ENCODE results near the gene SLC25A34.

SLC25A34 gene

DNA sequence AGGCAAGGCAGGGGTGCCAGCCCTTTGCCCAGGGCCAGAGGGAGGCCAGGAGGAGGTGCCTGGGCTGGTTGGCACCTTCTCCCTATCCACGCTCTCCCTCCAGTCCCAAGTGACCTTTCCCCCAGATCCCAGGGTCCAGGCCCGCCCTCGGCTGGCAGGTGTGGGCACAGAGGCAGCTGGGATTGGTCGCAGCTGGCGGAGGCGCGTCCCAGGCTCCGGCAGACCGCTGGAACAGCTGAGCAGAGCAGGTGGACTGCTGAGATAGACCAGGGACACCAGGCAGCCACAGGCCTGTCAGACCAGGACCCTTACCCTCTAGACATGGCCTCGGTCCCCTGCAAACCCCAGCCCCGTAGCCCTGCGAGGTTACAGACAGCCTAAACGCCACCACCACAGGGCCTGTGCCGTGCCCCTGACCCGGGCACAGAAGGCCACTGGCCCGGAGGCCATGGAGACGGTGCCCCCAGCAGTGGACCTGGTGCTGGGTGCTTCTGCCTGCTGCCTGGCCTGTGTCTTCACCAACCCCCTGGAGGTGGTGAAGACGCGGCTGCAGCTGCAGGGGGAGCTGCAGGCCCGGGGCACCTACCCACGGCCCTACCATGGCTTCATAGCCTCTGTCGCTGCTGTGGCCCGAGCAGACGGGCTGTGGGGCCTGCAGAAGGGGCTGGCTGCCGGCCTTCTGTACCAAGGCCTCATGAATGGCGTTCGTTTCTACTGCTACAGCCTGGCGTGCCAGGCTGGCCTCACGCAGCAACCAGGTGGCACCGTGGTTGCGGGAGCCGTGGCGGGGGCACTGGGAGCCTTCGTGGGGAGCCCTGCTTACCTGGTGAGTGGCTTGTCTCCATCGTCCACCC lies at the start of gene SLC25A34:
Gene SLC25A34 (plus strand): TSS at position 221 of the 854 bp plus-strand sequence. CDS start 228 bp downstream, at position 449.
- no peak for TF ChIP-seq CTCF (conservative IDR thresholded peaks at IDR 0.05; ENCODE audit: control insufficient read depth, insufficient read depth, low read depth, low read length)
- no peak for DNase-seq (ENCODE audit: low read depth)
- H3K4me3 ChIP-seq (ENCODE audit: control insufficient read depth, low read depth, low read length), result no peak within 1 kb of the TSS

DNA sequence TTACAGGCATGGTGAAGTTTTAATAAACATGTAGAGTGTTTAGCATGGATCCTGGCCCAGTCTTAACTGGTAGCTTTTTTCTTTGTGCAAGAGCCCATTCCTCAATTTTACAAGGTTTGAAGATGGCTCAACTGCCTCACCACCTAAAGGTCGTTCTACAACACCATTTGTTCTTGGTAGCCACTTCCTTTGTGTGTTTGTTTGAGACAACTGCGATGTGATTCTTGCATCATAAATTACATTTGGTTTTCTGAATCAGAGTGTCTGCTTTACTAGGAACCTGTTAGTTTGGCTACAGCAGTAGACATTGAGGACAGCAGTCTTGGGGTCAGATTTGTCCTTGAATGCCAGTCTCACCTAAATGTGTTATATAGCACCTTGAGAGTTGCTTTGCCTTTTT lies 48.6 kb upstream of the SLC25A34 start:
- DNase-seq (ENCODE audit: low read depth), result no peak
- TF ChIP-seq CTCF (conservative IDR thresholded peaks at IDR 0.05; ENCODE audit: control insufficient read depth, insufficient read depth, low read depth, low read length), result no peak
- H3K4me3 ChIP-seq (ENCODE audit: control insufficient read depth, low read depth, low read length), result no peak overlapping the region

- no peak for TF ChIP-seq CTCF (conservative IDR thresholded peaks at IDR 0.05; ENCODE audit: control insufficient read depth, insufficient read depth, low read depth, low read length)
- H3K4me3 ChIP-seq (ENCODE audit: control insufficient read depth, low read depth, low read length), result no peak overlapping the region
- DNase-seq (ENCODE audit: low read depth), result no peak
These were observed 45.7 kb upstream of the SLC25A34 start for GRCh38 chr1:15690317-15690716.

- peak; percentile 53 for DNase-seq (ENCODE audit: low read depth)
- H3K4me3 ChIP-seq (ENCODE audit: control insufficient read depth, low read depth, low read length), result no peak overlapping the region
- no peak for TF ChIP-seq CTCF (conservative IDR thresholded peaks at IDR 0.05; ENCODE audit: control insufficient read depth, insufficient read depth, low read depth, low read length)
These were observed 44.5 kb upstream of the SLC25A34 start for GRCh38 chr1:15691434-15692032.

DNA sequence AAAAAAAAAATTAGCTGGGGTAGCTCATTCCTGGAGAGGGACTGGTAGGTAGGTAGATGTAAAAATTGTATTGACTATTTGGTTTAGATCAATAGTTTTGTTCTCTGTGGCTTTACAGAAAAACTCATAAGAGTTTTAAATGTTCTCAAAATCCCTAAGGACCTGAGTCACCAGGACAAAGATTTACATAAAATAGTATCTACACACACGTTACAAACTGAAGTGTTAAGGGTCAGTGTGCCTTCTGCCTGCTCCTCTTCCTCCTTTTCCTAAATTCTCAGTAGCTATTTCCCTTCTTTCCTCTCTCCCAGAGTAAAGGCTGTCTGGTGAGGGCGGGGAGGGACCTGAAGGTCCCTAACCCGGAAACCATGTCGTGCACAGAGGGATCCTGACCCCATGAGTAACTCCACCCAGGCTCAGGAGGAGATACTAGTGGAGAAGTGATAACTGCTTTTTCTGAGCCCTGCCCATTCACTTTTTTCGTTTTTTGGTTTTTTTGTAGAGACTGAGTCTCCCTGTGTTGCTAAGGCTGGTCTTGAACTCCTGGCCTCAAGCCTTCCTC lies 43.9 kb upstream of the SLC25A34 start:
- no peak overlapping the region for H3K4me3 ChIP-seq (ENCODE audit: control insufficient read depth, low read depth, low read length)
- DNase-seq (ENCODE audit: low read depth), result peak; percentile 50
- TF ChIP-seq CTCF (conservative IDR thresholded peaks at IDR 0.05; ENCODE audit: control insufficient read depth, insufficient read depth, low read depth, low read length), result no peak

DNA sequence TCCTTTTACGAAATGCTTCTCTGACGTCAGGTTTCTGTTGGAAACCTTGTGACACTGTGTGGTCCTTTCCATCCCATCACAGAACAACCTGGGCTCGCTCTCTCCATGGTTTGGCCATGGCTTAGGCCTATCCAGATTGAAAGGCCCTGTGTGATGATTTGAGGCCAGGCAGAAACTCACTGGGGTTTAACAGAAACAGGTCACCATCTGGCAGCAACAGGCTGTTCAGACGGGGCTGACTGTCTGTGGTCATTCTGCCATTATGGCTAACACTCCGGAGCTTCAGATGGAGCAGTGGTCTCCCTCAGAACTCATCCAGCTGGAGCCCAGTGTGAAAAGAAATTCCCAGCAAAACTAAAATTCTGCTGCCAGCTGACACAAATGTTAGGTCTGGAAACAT lies 42.7 kb upstream of the SLC25A34 start:
- DNase-seq (ENCODE audit: low read depth), result no peak
- no peak overlapping the region for H3K4me3 ChIP-seq (ENCODE audit: control insufficient read depth, low read depth, low read length)
- no peak for TF ChIP-seq CTCF (conservative IDR thresholded peaks at IDR 0.05; ENCODE audit: control insufficient read depth, insufficient read depth, low read depth, low read length)
